Stimulated activated CD4-positive, alpha-beta T cell treated with anti-CD3 and anti-CD28 coated beads, Interleukin-1b, Interleukin-23, amount 100 ng/mL, for 48 hours (primary cell): Measurements from ENCODE around the gene GRID2.

ENCODE experiments used
- DNase-seq: peaks from one replicate; pipeline ENCODE4 v3.0.0-alpha.2; 2020

The GRID2 gene

DNA sequence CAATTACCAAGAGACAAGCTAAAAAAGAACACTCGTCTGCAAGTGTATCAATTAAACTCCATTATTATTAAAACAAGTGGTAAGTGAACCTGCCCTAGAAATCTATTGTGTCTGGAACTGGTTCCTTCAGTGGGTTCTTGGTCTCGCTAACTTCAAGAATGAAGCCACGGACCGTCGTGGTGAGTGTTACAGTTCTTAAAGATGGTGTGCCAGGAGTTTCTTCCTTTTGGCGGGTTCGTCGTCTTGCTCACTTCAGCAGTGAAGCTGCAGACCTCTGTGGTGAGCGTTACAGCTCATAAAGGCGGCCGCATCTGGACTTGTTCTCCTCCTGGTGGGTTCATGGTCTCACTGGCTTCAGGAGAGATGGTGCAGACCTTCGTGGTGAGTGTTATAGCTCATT lies 231.8 kb downstream of the GRID2 start:
- DNase-seq, result no peak

DNA sequence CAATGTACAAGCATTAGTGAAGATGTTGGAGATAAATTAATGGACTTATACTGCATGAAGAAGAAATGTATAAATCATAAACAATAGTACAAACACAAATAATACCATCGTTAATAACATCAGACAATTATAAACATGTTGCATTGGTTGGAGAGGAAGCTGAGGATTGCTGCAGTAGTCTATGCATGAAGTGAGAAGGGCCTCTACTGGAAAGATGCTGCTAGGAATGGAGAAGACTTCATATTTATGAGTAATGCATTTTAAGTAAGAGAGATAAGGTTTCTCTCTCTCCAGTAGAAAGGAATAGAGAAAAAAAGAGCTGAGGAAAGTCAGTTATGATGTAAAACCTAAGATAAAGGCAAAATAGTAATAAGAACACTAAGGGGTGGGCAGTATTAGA lies 247.8 kb downstream of the GRID2 start:
- no peak for DNase-seq

DNA sequence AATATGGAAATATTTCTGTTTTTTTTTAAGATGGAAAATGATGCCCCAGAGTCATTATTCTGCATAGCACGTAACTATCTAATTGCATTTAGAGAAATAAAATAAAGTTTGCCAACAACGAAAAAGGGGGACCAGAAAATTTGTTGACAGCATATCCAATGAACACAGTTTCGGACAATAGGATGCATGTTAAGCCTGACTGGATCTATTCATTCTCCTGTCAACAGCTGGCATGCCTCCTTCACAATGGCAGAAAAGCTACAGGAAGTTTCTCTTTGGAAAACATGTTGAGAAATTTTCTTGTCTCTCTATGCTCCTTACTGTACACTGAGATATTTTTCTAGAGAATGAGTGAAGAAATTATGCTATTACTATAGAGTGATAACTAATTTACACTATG lies 262.5 kb downstream of the GRID2 start:
- DNase-seq, result no peak

DNA sequence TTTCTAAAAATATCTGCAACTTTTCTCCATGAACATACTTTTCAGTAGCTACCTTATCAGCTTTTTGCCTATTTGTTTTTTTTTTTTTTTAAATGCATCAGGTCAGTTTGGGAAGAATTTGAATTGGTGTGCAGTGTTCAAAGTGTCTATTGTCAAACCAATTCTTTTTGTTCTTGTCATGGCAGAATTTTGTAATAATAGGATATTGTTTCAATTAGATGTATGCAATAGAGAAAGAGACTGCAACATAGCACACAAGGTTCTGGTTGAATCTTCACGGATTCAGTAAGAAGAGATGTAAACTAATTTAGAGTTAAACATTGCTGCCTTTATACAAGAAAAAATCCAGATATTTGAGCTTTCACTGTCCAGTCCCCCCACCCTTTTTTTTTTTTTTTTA lies 277.1 kb downstream of the GRID2 start:
- no peak for DNase-seq

DNA sequence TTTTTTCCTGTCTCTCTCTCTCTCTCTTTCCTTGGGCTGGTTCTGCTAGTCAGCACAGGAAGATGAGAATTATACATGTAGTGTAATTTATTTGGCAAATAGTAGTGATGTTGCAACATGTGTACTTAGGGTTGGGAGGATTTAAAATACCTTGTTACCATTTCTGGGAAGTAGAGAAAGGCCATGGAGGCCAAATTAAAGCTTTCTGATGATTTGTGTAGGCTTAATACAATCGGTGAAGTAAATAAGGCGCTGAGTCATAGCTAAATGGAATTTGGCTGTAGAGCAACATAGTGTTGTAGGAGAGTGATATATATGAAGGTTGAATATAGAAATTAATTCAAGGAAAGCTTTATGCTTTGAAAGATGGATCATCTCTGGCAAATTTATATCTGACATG lies 295.3 kb downstream of the GRID2 start:
- DNase-seq, result no peak

DNA sequence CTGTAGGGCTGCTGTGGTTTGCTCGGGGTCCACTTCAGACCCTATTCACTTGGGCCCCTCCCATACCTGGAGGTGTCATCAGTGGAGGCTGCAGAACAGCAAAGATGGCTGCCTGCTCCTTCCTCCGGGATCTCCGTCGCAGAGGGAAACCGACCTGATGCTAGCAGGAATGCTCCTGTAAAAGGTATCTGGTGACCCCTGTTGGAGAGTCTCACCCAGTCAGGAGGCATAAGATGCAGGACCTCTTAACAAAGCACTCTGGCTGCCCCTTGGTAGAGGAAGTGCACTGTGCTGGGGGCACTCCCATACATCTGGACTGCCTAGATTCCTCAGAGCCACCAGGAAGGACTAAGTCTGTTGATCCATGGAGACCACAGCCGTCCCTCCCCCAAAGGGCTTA lies 296.9 kb downstream of the GRID2 start:
- DNase-seq, result no peak

DNA sequence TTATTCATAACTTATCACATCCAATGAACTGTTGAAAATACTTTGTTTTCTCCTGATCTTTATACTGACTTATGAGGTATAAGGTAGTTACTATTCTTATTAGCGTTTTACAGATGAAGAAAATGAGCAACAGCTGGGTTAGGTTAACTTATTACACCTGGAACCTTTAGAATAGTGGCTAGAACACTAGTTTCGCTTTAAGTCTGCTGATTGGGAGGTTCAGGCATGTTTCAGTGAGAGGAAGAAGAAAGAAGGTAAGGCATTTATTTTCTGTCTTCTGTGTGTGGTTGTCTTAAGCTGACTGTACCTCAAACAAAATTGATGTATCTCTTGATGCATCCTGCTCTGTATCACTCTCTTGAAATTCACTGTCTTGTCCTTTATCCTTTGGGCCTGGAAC lies 302.5 kb downstream of the GRID2 start:
- DNase-seq, result no peak

DNA sequence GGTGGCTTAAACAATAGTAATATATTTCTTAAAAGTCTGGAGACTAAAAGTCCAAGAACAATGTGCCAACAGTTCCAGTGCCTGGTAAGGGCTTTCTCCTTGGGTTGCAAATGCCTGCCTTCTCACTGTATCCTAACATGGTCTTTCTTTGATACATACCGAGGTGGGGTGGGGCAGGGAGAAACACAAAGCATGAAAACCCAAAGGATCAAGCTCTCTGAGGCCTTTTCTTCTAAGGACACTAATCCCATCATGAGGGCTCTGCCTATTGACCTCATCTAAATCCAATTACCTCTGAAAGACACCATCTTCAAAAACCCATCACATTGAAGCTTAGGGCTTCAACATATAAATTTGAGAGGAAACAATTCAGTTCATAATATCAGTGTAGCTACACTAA lies 311.3 kb downstream of the GRID2 start:
- DNase-seq, result no peak

DNA sequence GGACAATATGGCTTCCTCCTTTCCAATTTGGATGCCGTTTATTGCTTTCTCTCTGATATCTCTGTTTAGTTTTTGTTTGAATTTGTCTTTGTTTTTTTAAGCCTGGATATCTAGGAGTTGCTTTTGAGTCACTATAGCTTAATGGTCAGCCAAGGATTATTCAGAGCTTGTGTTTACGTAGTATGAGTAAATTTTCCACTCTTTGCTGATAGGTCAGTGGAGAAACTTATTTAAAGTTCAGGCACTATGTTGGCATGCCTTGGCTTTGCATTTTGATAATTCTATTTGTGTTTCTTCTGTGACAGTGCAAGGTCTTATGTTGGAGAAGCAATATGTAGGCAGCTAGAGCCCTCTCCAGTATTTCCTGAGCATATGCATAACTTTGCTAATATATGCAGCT lies 315.2 kb downstream of the GRID2 start:
- no peak for DNase-seq

DNA sequence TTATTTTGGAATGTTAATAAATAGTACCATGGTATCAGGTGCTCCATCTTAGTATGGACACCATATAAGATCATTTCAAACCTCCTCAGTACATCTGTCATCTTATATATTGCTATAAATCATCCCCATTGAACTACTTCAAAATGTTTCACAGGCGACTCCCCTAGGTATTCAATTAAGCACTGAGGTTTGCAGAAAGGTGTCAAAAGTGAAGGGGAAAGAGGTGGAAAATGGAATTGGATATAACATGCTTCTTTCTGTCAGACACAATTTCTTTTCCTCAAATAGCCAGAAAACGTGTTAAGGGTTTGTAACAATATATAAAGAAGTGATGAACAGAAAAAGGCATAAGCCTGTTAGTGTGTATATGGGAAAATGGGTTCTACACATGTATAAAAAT lies 325.5 kb downstream of the GRID2 start:
- DNase-seq, result no peak

DNA sequence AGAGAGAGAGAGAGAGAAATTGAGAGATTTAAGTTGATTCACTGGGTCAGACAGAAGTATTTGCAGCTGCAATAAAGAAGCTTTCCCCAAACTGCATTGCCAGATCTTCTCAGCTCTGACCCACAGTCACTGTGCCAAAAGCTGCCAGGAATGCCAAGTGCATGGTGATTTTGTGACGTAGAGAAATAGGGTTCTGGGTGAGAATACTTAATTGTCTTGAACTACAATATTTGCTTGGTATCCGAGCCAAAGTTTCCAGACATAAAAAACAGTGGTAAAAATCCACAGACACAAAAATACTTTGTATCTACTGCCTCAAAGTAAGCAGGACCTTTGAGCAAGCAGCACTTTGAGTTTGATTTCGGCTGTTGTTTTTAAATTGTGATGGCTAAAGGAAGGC lies 331.1 kb downstream of the GRID2 start:
- DNase-seq, result no peak

DNA sequence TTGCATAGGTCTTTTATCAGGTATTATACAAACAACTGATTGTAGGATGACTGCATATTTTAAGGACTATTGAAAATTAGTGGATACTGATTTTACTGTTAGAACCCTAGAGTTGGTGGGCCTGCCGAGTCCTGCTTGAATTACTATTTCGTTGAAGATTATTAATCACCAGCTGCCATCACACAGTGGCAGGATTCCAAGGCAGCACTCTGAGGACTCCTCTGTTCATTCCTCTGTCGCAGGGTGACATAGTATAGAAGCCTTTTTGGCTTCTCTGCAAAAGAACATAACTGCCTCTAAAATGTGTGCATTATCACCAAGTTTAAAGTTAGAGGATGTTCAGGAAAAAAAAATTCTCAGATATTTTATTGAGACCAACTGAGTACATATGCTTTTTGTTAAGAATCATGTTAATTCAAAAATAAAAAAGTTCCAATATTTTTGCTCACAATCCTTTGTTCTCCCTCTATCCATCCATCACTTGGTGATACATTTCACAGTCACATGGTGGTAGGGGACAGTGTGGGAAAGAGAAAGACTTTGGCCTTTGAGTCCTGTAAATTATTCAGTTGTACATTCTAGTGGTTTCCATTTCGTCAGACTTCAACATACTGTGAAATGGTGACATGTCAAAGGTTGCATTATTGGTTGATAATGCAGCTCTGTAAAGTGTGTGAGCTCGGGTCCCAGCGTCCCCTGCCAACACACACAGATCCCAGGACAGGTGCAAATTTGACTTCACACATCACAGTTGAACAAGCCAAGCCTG lies 332.5 kb downstream of the GRID2 start:
- DNase-seq, result no peak

DNA sequence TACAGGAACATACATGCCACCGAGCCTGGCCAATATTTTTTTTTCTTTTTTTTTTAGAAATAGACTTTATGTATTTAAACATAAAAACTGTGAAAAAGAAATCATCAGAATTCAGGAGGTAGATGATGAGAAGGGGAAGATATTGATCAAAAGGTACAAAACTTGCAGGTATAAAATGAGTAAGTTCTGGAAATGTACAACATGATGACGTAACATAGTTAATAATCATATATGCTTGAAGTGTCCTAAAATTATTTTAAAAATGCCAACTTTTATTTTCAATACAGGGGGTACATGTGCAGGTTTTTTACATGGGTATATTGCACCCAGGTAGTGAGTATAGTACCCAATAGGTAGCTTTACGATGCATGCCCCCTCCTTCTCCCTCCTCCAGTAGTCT lies 337.6 kb downstream of the GRID2 start:
- no peak for DNase-seq

DNA sequence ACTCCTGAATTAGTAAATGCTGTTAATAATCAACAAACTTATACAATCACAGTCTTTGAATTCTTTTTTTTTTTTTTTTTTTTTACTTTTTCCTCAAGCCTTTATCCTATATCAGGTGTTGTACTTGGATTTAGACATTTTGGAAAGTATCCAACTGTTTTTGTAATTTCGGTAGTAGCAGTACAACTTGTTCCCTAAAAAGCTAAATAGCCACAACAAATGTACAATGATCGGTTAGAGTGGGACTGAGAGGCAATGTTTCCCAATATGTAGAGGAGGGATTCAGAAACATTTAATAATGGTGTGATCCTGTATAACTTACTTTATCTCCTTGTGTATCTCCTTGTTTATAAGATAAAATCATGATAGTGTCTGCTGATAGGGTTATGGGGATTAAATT lies 343.1 kb downstream of the GRID2 start:
- no peak for DNase-seq

DNA sequence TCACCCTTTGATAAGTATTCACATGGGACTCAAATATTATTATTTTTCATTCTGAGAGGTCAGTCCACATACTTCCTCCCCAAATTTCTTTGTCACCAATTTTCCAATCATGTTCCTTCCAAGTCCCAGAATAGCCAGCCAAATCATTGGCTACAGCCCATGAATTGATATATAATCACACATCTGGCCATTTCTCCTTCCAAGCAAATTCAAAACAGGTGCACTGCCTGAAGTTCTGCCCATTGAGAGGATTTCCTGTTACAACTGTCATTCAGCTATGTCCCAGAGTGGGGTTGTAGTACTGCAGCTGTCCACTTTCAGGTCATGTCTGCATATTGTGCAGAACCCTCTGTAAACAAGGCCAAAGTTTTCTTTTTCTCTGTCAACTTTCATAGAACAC lies 347.8 kb downstream of the GRID2 start:
- DNase-seq, result no peak

DNA sequence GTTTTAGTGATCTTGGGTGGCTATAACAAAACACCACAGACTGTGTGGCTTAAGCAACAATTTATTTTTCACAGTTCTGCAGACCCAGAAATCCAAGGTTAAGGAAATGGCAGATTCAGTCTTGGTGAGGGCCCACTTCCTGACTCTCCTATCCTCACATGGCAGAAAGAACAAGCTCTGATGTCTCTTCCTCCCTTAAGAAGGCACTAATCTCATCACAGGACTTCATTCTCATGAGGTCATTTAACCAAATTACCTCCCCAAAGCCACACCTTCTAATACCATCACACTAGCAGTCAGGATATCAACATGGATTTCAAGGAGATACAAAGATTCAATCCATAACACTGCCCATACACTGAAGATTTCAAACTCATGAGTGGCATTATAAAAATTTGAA lies 350.3 kb downstream of the GRID2 start:
- no peak for DNase-seq

DNA sequence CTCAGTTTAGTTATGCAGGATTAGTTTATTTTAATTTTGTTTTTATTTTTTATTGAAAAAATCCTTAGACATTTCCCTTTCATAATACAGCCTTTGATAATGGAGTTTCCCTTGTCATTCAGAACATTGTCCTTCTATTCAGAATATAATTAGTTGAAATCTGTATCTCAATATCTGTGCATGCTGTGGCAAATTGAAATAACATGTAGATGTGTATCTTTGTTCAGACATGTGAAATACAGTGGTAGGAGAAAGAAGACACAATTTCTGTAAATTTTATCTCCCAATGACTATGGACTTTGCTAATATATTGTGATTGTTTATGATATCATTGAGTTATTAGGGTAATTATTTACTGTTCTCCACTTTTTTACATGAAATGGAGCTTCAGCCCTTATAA lies 353.9 kb downstream of the GRID2 start:
- DNase-seq, result no peak

DNA sequence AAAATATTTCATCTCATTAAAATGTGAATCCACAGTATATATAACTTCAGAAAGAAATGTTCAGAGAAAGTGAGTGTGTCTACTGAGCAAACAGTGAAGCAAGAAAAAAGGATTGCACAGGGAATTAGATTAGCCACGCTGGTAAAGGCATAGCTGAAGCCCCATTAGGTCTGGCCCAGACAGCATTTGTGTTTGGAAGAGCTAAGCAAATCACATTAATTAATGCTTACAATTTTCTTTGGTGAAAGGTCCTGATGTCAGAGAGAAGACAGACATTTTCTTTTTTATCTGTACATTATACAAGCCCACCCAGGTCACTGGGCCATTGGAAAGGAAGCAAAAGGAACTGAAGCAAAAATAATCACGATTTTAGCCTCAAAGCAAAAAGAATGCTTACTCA lies 354.6 kb downstream of the GRID2 start:
- DNase-seq, result no peak

DNA sequence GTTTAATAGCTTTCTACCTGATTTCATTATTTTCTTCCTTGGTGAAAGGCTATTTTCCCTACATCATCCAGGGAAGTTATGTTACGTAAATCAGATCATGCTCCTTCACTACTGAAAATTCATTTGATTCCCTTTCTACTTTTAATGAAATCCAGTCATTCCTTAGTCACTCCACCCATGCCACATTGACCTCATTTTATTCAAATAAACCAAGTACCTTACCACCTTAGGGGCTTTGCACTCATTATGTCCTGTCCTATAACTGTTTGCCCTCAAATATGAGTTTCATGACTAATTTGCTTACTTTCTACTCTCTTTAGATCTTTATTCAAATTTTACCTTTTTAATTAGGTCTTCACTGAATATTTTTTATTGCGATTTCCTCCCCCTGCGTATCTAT lies 374.0 kb downstream of the GRID2 start:
- no peak for DNase-seq

DNA sequence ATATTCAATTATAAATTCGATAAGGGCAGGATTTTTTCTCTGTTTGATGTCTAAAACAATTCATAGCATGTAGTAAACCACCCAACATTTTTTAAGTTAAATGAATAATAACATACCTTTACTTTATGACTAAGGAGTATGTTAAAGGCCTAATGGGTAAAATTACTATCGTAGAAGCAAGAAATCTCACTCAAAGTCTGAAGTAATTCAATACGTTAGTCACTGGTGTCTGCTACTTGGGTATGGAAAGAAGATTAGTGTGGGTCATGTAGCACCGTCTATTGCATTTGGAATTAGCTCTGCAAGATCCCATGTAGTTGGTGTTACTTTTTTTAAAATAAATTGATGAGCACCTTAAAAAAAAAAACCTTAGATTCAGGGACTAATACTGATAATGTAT lies 374.5 kb downstream of the GRID2 start:
- no peak for DNase-seq

DNA sequence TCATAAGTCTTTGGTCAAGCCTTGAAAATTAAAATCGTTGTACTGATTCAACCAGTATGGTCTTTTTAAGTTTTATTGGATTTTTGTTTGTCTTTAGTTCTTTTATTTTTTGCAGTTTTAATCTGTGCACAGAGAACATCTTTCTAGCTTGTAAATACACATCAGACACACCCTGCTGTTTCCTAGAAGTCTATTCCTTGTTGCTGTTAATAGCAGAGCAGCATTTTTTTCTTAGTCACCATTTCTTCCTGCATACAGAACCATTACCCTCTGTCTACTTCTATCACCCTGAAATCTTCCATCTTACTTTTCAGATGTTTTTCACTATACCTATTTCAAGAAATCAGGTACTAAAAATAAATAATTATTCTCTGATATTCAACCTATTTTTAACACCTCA lies 375.4 kb downstream of the GRID2 start:
- DNase-seq, result no peak

DNA sequence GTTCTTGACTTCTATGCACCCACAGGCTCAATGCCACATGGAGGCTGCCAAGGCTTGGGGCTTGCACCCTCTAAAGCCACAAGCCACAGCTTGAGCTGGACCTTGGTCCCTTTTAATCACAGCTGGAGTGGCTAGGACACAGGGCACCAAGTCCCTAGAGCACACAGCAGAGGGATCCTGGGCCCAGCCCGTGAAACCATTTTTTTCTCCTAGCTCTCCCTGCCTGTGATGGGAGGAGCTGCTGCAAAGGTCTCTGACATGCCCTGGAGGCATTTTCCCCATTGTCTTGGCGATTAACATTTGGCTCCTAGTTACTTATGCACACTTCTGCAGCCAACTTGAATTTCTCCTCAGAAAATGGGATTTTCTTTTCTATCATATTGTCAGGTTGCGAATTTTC lies 410.9 kb downstream of the GRID2 start:
- no peak for DNase-seq

DNA sequence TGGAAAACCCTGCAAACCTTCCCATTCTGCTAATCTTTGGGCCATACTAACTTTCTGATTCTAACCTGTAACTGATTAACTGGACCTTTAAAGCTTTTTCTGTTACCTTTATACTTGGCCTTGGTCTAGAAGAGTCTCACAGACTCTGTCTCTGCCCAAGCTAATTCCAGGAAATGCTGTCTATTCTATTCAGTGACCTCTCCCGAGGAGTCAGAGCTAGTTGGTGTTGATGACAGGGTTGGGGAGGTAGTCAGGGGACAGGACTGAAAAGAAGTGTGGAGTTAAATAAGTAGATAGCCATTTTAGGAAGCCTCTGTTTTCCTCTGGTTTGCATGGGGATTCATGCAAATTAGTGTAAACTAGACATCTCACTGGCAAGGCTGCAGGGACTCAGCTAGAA lies 429.5 kb downstream of the GRID2 start:
- no peak for DNase-seq

DNA sequence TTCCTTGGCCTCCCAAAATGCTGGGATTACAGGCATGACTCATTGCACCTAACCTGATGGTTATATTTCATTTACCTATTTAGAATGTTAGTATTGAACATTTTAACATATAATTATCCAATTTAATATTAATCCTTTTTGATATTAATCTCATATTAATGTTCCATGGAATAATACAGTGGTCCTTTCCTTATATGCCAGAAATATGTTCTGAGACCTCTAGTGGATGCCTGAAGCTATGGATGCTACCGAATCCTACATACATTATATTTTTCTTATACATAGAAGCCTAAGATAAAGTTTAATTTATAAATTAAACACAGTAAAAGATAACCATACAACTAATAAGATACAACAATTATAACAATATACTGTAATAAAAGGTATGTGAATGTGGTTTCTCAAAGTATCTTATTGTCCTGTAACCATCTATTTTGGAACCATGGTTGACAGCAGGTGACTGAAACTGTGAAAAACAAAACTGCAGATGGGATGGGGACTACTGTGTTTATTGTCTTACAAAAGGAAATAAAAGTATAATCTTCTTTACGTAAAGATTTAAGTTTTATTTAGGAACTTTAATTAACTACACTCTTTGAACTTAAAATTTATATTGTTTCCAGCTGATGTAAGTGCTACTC lies 431.4 kb downstream of the GRID2 start:
- no peak for DNase-seq

DNA sequence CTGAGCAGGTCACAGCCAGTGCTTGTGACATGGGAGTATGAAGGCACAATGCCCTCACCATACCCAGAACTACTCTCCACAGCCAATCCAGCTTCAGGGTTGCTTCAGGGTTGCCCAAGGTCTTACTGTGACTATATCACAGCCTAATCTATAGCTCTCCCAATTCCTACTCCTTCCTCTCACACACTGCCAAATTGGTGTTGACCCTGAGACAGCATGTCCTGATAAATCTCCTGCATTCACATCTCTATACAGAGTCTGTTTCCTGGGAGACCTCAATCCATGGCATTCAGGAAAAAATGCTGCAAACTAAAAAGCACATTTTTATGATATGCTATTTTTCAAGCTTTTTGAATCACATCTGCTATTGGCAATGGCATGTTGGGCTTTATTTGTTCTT lies 456.7 kb downstream of the GRID2 start:
- DNase-seq, result no peak
